Activated naive CD4-positive, alpha-beta T cell (primary cell): ENCODE results near the gene GRID2.

Experiments used
- DNase-seq, 4 experiments: peaks; one replicate each; lab custom pipeline; 2025; lab: John Stamatoyannopoulos, UW

GRID2 gene

DNA sequence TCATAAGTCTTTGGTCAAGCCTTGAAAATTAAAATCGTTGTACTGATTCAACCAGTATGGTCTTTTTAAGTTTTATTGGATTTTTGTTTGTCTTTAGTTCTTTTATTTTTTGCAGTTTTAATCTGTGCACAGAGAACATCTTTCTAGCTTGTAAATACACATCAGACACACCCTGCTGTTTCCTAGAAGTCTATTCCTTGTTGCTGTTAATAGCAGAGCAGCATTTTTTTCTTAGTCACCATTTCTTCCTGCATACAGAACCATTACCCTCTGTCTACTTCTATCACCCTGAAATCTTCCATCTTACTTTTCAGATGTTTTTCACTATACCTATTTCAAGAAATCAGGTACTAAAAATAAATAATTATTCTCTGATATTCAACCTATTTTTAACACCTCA lies 375.4 kb downstream of the GRID2 start:
- DNase-seq = no peak

DNA sequence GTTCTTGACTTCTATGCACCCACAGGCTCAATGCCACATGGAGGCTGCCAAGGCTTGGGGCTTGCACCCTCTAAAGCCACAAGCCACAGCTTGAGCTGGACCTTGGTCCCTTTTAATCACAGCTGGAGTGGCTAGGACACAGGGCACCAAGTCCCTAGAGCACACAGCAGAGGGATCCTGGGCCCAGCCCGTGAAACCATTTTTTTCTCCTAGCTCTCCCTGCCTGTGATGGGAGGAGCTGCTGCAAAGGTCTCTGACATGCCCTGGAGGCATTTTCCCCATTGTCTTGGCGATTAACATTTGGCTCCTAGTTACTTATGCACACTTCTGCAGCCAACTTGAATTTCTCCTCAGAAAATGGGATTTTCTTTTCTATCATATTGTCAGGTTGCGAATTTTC lies 410.9 kb downstream of the GRID2 start:
- DNase-seq = no peak

GRCh38 chr4:92733231-92733630 lies 429.5 kb downstream of the GRID2 start:
- no peak for DNase-seq

- no peak for DNase-seq
These were observed 431.4 kb downstream of the GRID2 start for GRCh38 chr4:92735025-92735665.

DNA sequence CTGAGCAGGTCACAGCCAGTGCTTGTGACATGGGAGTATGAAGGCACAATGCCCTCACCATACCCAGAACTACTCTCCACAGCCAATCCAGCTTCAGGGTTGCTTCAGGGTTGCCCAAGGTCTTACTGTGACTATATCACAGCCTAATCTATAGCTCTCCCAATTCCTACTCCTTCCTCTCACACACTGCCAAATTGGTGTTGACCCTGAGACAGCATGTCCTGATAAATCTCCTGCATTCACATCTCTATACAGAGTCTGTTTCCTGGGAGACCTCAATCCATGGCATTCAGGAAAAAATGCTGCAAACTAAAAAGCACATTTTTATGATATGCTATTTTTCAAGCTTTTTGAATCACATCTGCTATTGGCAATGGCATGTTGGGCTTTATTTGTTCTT lies 456.7 kb downstream of the GRID2 start:
- DNase-seq = no peak

GRCh38 chr4:92776080-92776479 lies 472.3 kb downstream of the GRID2 start:
- DNase-seq = no peak

DNA sequence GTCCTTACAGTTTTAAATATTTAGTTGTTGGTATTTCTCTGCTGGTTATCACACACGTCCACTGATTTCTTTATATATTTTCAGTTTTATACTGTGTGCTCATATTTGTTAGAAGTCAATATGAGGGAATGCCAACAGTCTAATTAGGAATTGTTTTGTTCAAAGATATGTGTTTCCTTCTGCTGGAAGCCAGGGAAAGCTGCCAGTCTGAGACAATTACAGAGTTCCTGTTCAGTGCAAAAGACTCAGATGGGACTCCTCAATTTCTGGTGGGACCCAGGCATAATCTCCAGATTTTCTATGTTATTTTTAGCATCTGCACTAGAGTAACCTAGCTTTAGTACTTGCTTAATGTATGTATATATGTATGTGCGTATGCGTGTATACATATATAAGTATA lies 486.0 kb downstream of the GRID2 start:
- DNase-seq = no peak

DNA sequence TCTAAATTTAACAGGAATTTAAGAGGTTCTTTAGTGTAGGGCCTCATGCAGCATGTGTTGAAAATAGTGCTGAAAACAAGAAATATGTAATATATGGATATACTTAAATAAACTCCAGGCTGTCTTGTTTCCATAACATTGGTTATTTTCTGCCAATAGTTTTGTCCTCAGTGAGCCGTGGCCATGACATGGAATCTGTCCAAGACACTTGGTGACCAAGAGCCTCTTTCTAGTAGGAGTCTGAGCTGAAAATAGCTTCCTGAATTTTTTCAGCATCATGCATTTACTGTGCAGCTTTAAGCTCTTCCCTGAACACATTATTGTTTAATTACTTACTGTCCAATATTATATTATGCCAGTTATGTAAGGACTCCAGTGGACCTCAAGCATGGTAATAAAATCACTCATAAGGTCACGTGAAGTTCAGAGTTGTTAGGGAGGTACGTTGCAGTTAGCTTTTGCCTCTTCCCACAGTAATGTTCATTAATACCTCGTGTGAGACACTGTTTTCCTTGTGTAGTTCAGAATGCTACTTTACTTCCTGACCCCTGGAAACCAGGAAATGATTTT lies 488.2 kb downstream of the GRID2 start:
- no peak for DNase-seq

GRCh38 chr4:92809381-92809780 lies 505.6 kb downstream of the GRID2 start:
- DNase-seq = no peak

DNA sequence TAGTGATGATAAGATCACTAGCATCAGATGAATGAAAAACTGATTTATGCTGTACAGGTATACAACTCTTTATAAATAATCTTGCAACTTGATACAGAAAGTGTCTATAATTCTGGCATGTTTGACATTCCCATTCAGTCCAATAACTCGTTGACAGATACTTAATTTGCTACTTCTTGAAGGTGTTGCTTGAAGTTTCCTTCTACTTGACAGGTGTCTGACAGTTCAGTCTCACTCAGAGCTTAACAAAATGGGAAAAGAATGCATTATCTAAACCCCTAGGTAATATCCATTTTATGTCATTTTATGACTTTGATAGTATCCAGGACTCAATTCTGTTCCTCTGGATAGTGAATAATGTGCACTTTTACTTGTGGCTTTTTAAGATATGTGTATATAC lies 508.9 kb downstream of the GRID2 start:
- DNase-seq = no peak

DNA sequence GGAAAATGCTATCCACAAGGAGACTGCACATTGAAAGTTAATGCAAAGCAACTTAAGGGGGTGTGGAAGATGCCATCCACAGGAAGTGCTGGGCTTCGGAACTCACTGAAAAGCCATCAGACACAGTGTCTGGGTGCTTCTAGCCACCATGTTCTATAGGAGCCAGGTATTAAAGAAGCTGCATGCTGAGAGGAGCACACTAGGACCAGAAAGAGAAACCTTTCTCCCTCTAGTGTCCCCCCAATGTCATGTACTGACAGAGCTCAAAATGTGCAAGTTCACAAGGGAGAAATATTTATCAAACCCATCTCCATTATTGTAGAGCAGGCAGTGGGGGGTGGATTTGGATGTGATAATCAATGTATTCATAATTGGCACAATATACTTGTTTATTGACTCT lies 510.9 kb downstream of the GRID2 start:
- no peak for DNase-seq

- no peak for DNase-seq
These were observed 521.5 kb downstream of the GRID2 start for GRCh38 chr4:92825256-92825655.

- no peak for DNase-seq
These were observed 522.0 kb downstream of the GRID2 start for GRCh38 chr4:92825791-92826190.

GRCh38 chr4:92830771-92831170 lies 527.0 kb downstream of the GRID2 start:
- no peak for DNase-seq

DNA sequence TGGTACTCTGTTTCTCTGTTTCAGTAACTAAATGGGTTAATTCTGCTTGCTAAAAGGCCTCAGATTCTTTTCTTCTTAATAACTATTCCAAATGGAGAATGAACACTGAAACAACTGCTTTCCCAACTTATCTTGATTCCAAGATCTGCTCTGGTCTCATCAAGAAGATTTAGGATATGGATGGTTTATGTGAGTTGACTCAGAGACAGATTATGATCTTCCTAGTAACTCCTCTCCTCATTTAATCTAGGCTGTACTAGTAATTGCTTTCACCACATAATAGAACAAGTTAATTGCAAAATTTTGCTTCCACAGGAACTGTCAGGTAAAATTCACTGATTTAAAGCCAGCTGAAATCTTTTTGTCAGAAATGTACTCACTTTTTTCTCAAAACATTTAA lies 537.1 kb downstream of the GRID2 start:
- DNase-seq = no peak

- no peak for DNase-seq
These were observed 540.0 kb downstream of the GRID2 start for GRCh38 chr4:92843784-92844183.

GRCh38 chr4:92847026-92847425 lies 543.3 kb downstream of the GRID2 start:
- DNase-seq = no peak

- DNase-seq = no peak
These were observed 558.7 kb downstream of the GRID2 start for GRCh38 chr4:92862509-92862908.

- no peak for DNase-seq
These were observed 560.3 kb downstream of the GRID2 start for GRCh38 chr4:92864096-92864495.

- no peak for DNase-seq
These were observed 568.8 kb downstream of the GRID2 start for GRCh38 chr4:92872604-92873003.

DNA sequence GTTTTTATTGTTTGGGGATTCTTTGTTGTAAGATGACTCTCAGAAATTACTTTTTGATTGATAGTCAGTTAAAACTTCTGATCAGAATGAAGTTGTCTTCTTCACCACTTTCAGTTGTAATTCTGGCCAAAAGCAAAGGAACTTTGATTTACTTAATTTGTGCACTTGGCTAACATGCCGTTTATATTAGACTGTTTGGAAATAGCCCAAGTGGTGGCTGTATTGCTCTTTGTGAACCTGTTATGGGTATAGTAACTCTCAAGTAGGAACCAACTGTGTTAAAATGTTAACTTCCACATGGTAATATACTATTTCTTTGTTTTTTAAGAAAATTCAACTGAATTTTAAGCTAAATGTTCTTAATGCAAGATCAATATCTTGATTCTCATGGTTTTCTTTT lies 581.9 kb downstream of the GRID2 start:
- DNase-seq = no peak

DNA sequence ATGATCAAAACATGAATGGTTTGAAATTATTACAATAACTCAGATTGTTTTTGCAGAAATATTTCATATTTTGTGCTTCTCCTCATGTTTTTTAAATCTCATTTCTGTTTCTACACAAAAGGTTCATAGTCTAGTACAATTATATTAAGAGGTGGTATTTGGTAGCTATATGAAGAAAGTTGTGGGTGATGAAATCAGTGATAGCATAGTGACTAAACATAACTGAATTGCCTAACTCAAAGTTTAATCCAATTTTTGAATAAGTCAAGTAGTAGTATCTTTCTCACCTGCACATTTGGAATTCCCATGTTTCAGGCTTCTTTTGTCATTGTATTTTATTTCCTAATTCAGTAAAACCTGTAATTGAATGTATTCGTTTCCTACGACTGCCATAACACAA lies 648.7 kb downstream of the GRID2 start:
- DNase-seq = no peak

- no peak for DNase-seq
These were observed 649.1 kb downstream of the GRID2 start for GRCh38 chr4:92952897-92953296.

DNA sequence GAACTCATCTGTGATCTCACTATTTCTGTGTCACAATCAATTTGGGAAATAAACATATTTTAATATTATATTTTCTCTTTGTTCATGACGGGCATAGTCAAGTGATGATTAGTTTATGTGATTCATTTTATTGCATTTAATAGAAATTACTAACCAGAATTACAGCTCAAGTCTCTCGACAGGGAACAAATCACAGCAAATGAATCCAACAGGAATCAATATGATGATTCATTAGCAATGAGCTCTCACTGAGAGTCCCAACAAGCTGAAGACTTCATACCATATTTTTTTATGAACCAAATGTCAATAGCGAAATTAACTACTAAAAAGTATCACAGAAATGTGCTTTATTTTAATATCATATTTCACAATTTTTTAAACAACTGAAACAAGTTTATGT lies 649.7 kb downstream of the GRID2 start:
- DNase-seq = no peak
